ENCODE results near the gene DHX35.

- TF ChIP-seq MXI1 (IDR thresholded peaks at IDR 0.05; ENCODE audit: borderline replicate concordance, low read depth, low read length) (no peak), POLR2A (IDR thresholded peaks at IDR 0.05; ENCODE audit: low read depth, low read length) (no peak), CTCF (conservative IDR thresholded peaks at IDR 0.05; ENCODE audit: low read depth, low read length) (no peak), BHLHE40 (IDR thresholded peaks at IDR 0.05; ENCODE audit: low read depth, low read length) (no peak), RFX5 (IDR thresholded peaks at IDR 0.05; ENCODE audit: low read depth, low read length) (no peak), MAFK (IDR thresholded peaks at IDR 0.05; ENCODE audit: low read depth, low read length) (no peak), FOS (IDR thresholded peaks at IDR 0.05; ENCODE audit: low read depth, low read length) (no peak), USF2 (IDR thresholded peaks at IDR 0.05; ENCODE audit: low read depth, low read length) (no peak), SMC3 (IDR thresholded peaks at IDR 0.05; ENCODE audit: low read depth, low read length) (no peak), RCOR1 (IDR thresholded peaks at IDR 0.05; ENCODE audit: insufficient replicate concordance, low read length) (no peak)
Observed at GRCh38 chr20:38987777-38988176, 25.6 kb downstream of the DHX35 start.

All from IMR-90 (cell line).